ENCODE results near the gene MAST2.
"Not testable (repeated sequence)": the region's sequence is repeated elsewhere in the genome, so short reads cannot be mapped to it uniquely, and the experiment has no call there.

MAST2 gene

GRCh38 chr1:45815667-45816458, 12.5 kb downstream of the MAST2 start:
- DNase-seq = no peak

GRCh38 chr1:45820173-45820572, 16.8 kb downstream of the MAST2 start:
- DNase-seq = no peak

DNA sequence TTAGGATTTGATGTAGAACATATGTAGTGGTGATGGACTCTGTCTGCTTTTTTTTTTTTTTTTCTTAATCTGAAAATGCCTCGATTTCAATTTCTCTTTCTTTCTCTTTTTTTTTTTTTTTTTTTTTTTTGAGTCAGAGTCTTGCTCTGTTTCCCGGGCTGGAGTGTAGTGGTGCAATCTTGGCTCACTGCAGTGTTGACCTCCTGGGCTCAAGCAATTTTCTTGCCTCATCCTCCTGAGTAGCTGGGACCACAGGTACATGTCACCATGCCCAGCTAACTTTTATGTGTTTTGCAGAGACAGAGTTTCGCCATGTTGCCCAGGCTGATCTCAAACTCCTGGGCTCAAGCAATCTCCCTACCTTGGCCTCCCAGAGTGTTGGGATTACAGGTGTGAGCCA, 17.4 kb downstream of the MAST2 start:
- DNase-seq = no peak

- DNase-seq = no peak
These were observed 19.2 kb downstream of the MAST2 start for GRCh38 chr1:45822644-45823043.

DNA sequence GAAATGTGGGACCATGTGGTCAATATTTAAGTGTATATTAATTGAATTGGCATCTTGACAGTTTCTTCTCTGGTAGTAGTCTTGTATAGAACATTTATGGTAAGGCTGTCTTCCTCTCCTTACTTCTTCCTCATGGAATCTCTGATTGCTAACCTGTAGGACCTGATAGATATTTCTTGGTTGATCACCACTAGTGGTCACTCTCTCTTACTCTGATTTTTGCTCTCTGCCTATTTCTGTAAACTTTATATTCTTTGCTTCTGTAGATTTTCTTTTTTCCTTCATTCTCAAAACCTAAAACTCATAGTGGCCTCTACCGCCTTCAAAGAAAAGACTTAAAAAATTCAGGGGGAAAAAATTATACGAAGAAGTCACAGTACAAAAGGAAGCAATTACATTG, 21.2 kb downstream of the MAST2 start:
- DNase-seq = no peak

DNA sequence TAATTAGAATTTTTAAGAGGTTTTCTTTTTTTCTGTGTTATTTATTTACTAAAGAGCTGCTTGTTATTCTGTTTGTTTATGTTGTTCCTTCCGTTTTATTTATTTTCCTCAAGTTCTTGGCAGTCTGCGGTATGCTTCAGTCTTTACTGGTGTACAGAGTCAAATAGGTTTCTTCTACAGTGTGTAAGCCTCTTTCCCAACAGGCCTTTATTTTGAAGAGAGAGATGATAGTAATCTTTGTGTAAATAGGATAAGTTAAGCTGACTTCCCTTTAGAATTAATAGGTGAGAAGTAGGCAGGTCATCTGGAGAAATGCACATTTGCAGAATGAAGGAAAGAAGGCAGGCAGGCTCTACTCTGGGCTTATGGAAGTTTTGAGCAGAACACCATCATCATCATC, 23.8 kb downstream of the MAST2 start:
- no peak for DNase-seq

GRCh38 chr1:45828841-45829240, 25.4 kb downstream of the MAST2 start:
- DNase-seq = no peak

DNA sequence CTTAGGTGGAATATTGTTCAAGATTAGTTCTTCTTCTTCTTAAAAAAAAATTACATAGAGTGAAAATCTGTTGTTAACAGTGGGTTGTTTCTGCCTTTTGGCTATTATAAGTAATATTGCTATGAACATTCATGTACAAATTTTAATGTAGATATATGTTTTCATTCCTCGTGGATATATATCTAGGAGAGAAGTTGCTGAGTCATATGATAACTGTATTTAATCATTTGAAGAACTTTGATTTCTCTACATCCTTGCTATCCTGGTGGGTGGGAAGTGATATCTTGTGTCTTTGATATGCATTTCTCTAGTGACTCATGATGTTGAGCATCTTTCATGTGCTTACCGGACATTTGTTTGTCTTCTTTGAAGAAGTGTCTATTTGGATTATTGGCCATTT, 29.9 kb downstream of the MAST2 start:
- no peak for DNase-seq

DNA sequence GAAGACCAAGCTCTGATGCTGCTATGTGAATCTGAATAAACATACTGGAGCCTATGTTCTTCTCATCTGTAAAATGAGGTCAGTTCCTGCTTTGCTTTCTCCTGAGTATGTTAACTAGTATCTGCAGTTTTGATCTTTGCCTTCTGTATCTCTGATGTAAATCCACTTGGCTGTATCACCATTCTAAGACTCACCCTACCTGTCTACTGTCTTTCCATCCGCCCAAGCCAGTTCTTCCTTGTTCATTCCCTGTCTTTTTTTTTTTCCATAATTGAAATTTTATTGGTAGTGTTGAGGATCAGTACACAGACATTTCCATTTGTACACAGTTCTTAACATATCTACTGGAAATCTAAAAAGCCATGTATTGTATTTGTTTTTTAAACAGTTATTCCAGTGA, 31.3 kb downstream of the MAST2 start:
- no peak for DNase-seq

GRCh38 chr1:45836451-45836850, 33.0 kb downstream of the MAST2 start:
- no peak for DNase-seq

DNA sequence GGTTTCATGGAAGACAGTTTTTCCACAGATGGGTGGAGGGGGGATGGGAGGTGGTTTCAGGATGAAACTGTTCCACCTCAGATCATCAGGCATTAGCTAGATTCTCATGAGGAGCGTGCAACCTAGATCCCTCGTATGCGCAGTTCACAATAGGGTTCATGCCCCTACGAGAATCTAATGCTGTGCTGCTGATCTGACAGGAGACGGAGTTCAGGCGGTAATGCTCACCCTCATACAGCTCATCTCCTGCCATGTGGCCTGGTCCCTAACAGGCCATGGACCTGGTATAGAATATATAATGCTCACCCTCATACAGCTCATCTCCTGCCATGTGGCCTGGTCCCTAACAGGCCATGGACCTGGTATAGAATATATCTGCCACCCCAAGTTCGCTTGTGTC, 33.4 kb downstream of the MAST2 start:
- not testable (repeated sequence) for DNase-seq

- DNase-seq = not testable (repeated sequence)
These were observed 34.9 kb downstream of the MAST2 start for GRCh38 chr1:45838322-45838721.

- DNase-seq = no peak
These were observed 37.3 kb downstream of the MAST2 start for GRCh38 chr1:45840704-45841103.

DNA sequence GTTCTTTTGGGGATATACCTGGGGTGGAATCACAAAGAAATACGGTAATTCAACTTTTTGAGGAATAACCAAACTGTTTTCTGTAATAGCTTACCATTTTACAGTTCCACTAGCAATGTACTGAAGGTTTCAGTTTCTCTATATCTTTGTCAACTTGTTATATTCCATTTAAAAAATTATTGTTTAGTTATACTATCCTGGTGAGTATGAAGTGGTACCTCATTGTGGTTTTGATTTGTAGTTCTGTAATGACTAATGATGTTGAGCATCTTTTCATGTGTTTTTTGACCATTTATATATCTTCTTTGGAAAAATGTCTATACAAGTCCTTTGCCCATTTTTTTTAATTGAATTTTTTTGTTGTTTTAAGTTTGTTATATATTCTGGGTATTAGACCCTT, 39.4 kb downstream of the MAST2 start:
- no peak for DNase-seq

- no peak for DNase-seq
These were observed 40.1 kb downstream of the MAST2 start for GRCh38 chr1:45843474-45843905.

DNA sequence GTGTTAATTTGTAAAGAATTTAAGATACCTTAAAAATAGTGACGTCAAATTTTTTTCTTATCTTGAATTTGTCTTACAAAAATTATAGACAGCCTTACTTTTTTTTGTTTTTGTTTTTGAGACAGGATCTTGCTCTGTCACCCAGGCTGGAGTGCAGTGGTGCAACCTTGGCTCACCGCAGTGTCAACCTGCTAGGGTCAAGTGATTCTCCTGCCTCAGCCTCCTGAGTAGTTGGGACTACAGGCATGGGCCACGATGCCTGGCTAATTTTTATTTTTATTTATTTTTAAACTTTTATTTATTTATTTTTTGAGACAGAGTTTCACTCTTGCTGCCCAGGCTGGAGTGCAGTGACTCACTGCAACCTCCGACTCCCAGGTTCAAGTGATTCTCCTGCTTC, 40.6 kb downstream of the MAST2 start:
- DNase-seq = not testable (repeated sequence)

DNA sequence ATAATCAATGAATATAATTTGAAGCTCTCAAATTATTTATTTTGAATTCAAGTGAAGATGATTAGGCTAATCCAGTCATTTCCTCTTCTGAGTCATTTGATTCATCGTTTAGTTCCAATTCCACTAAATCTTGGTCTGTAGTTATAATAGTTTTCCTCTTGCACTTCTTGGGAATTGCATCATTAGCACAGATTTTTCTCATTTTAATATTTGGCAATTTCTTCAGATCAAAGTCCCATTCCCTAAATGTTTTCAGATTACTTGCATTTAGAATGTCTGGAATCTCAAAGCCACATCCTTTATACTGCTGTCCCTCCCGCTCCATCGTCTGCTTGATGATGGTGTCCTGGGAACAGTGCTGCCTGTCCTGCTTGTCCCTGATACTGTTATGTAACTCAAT, 43.5 kb downstream of the MAST2 start:
- DNase-seq = no peak

GRCh38 chr1:45848097-45848496, 44.7 kb downstream of the MAST2 start:
- no peak for DNase-seq

GRCh38 chr1:45848714-45849113, 45.3 kb downstream of the MAST2 start:
- DNase-seq = no peak

- DNase-seq = no peak
These were observed 46.6 kb downstream of the MAST2 start for GRCh38 chr1:45850017-45850416.

DNA sequence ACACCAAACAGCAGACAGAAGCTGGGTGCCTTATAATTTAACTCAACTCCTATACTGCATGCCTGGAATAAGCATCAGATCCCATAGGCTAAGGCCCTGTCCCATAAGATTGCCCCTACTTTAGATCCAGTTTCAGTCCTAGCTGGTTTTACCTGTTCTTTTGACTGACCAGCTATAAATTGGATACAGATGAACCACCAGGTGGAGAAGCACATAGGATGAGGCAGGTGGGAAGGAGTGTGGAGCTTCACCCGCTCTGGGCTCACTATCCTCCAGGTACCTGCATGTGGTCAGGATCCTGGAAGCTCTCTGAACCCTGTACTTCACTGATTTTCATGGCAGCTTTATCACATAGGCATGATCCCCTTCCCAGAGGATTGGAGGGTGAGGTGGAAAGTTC, 51.3 kb downstream of the MAST2 start:
- DNase-seq = no peak

GRCh38 chr1:45857101-45857700, 53.8 kb downstream of the MAST2 start:
- DNase-seq = no peak

DNA sequence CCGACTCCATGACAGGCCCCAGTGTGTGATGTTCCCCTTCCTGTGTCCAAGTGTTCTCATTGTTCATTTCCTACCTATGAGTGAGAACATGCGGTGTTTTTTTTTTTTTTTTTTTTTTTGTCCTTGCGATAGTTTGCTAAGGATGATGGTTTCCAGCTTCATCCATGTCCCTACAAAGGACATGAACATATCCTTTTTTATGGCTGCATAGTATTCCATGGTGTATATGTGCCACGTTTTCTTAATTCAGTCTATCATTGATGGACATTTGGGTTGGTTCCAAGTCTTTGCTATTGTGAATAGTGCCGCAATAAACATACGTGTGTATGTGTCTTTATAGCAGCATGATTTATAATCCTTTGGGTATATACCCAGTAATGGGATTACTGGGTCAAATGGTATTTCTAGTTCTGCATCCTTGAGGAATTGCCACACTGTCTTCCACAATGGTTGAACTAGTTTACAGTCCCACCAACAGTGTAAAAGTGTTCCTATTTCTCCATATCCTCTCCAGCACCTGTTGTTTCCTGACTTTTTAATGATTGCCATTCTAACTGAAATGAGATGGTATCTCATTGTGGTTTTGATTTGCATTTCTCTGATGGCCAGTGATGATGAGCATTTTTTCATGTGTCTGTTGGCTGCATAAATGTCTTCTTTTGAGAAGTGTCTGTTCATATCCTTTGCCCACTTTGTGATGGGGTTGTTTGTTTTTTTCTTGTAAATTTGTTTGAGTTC, 54.5 kb downstream of the MAST2 start:
- not testable (repeated sequence) for DNase-seq

DNA sequence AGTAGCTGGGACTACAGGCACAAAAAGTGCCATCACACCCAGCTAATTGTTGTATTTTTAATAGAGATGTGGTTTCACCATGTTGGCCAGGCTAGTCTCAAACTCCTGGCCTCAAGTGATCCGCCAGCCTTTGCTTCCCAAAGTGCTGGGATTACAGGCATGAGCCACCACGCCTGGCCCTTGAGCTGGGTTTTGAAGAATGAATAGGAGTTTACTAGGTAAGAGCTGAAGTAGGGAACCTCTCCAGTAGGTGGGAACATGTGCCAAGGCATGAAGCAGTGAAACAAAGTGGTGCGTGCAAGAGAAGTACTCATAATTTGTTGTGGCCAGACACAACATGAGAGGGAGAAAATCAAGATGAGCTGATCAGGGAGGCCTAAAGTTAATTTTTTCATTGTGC, 55.8 kb downstream of the MAST2 start:
- no peak for DNase-seq
